ENCODE results near the gene SF3B1.

- TF ChIP-seq POLR2A (IDR thresholded peaks at IDR 0.05) (no peak), CTCF (IDR thresholded peaks at IDR 0.05) (no peak)
Observed at GRCh38 chr2:197360744-197361156, 74.1 kb downstream of the SF3B1 start.

Data from Peyer's patch (tissue), 4 donors.